Measurements from ENCODE around the gene CITED4.

The CITED4 gene

DNA sequence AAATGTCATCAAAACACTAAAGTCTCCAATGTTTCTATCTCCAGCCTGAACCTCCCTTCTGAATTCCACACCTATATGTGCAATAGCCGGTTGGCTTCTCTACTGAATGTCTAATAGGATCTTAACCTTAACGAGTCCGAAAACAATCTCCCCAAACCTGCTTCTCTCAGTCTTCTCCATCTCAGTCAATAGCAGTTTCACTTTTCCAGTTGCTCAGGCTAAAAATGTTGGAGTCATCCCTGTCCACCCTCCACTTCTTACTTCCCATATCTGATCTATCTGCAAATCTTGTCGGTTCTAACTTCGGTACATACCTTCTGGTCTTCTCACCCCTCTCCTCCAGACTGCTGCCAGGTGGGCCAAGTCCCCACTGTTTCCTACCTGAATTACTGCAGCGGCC lies 25.5 kb upstream of the CITED4 start:
- H3K27ac ChIP-seq (ENCODE audit: low read depth, low read length), result no peak overlapping the region
- no peaks in the 10 kb centered on the region for H3K4me1 ChIP-seq (ENCODE audit: control insufficient read depth in 1 of 2, insufficient read depth in 2 of 2, low read length in 2 of 2)
- H3K9me3 ChIP-seq (ENCODE audit: control insufficient read depth in 1 of 2, low read length in 2 of 2), result no peaks in the 10 kb centered on the region
- no peak overlapping the region for H3K4me3 ChIP-seq (ENCODE audit: low read depth in 1 of 2, low read length in 2 of 2)
- no peak overlapping the region for H3K9ac ChIP-seq (ENCODE audit: low read depth in 1 of 2, low read length in 2 of 2)
- H3K36me3 ChIP-seq (ENCODE audit: control insufficient read depth in 1 of 2, insufficient read depth in 2 of 2, low read length in 2 of 2), result no peaks in the 10 kb centered on the region
- peaks cover 6 to 16% of the 10 kb centered on the region in 2 donors for H3K27me3 ChIP-seq (ENCODE audit: control insufficient read depth in 1 of 2, insufficient read depth in 2 of 2, low read length in 2 of 2)

GRCh38 chr1:40887012-40887378 lies 24.8 kb upstream of the CITED4 start:
- H3K27me3 ChIP-seq (ENCODE audit: control insufficient read depth in 1 of 2, insufficient read depth in 2 of 2, low read length in 2 of 2), result peaks cover 6 to 16% of the 10 kb centered on the region in 2 donors

GRCh38 chr1:40886318-40887011 lies 24.3 kb upstream of the CITED4 start:
- H3K9ac ChIP-seq (ENCODE audit: low read depth in 1 of 2, low read length in 2 of 2), result no peak overlapping the region
- no peaks in the 10 kb centered on the region for H3K9me3 ChIP-seq (ENCODE audit: control insufficient read depth in 1 of 2, low read length in 2 of 2)
- H3K27me3 ChIP-seq (ENCODE audit: control insufficient read depth in 1 of 2, insufficient read depth in 2 of 2, low read length in 2 of 2), result peaks cover 6 to 16% of the 10 kb centered on the region in 2 donors
- H3K4me3 ChIP-seq (ENCODE audit: low read depth in 1 of 2, low read length in 2 of 2), result no peak overlapping the region
- H3K27ac ChIP-seq (ENCODE audit: low read depth, low read length), result no peak overlapping the region
- no peaks in the 10 kb centered on the region for H3K36me3 ChIP-seq (ENCODE audit: control insufficient read depth in 1 of 2, insufficient read depth in 2 of 2, low read length in 2 of 2)
- H3K4me1 ChIP-seq (ENCODE audit: control insufficient read depth in 1 of 2, insufficient read depth in 2 of 2, low read length in 2 of 2), result no peaks in the 10 kb centered on the region

More at GRCh38 chr1:40887012-40887378, 24.8 kb upstream of the CITED4 start:
- no peaks in the 10 kb centered on the region for H3K4me1 ChIP-seq (ENCODE audit: control insufficient read depth in 1 of 2, insufficient read depth in 2 of 2, low read length in 2 of 2)
- H3K27ac ChIP-seq (ENCODE audit: low read depth, low read length), result no peak overlapping the region
- no peak overlapping the region for H3K4me3 ChIP-seq (ENCODE audit: low read depth in 1 of 2, low read length in 2 of 2)
- H3K9me3 ChIP-seq (ENCODE audit: control insufficient read depth in 1 of 2, low read length in 2 of 2), result no peaks in the 10 kb centered on the region
- H3K9ac ChIP-seq (ENCODE audit: low read depth in 1 of 2, low read length in 2 of 2), result no peak overlapping the region
- no peaks in the 10 kb centered on the region for H3K36me3 ChIP-seq (ENCODE audit: control insufficient read depth in 1 of 2, insufficient read depth in 2 of 2, low read length in 2 of 2)

GRCh38 chr1:40884055-40884795 lies 22.1 kb upstream of the CITED4 start:
- no peaks in the 10 kb centered on the region for H3K9me3 ChIP-seq (ENCODE audit: control insufficient read depth in 1 of 2, low read length in 2 of 2)
- no peak overlapping the region for H3K4me3 ChIP-seq (ENCODE audit: low read depth in 1 of 2, low read length in 2 of 2)
- no peak overlapping the region for H3K27ac ChIP-seq (ENCODE audit: low read depth, low read length)
- H3K27me3 ChIP-seq (ENCODE audit: control insufficient read depth in 1 of 2, insufficient read depth in 2 of 2, low read length in 2 of 2), result peaks cover 6 to 19% of the 10 kb centered on the region in 2 donors
- no peaks in the 10 kb centered on the region for H3K4me1 ChIP-seq (ENCODE audit: control insufficient read depth in 1 of 2, insufficient read depth in 2 of 2, low read length in 2 of 2)
- H3K36me3 ChIP-seq (ENCODE audit: control insufficient read depth in 1 of 2, insufficient read depth in 2 of 2, low read length in 2 of 2), result no peaks in the 10 kb centered on the region
- H3K9ac ChIP-seq (ENCODE audit: low read depth in 1 of 2, low read length in 2 of 2), result no peak overlapping the region

DNA sequence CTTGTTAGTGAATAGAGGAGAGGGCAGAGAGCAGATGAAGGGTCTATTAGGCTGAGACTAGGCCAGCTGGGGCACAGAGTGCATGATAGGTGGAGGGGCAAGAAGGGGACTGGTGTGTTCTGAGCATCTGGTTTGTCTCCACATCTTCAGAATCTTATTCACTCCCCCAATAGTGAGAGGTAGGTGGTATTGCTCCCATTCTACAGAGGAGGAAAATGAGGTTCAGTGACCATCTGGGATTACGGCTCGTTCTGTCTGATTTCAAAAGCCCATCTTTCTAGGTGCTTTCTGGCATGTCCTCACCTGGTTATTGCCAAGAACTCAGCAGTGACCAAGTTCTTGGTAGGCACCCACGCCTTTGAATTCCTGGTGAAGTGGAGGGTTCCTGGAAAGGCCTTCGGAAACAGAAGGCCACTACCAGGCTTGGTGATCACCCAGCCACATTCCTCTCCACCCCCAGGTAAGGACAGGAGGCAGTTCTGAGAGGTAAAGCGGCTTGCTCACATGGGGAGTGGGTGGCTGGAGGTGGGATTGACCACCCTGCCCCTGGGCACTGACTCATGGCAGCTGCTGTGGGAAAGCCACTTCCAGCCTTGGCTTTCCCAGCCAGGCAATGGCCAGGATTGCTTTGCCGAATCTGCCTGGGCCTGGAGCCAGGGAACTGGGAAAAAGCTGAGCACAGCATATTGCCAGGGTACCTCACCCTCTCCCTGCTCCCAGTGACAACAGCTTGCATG lies 18.8 kb upstream of the CITED4 start:
- Histone ChIP-seq H3K27ac (ENCODE audit: low read depth, low read length) (no peak overlapping the region), H3K9ac (ENCODE audit: low read depth in 1 of 2, low read length in 2 of 2) (no peak overlapping the region), H3K9me3 (ENCODE audit: control insufficient read depth in 1 of 2, low read length in 2 of 2) (no peaks in the 10 kb centered on the region), H3K36me3 (ENCODE audit: control insufficient read depth in 1 of 2, insufficient read depth in 2 of 2, low read length in 2 of 2) (no peaks in the 10 kb centered on the region), H3K4me1 (ENCODE audit: control insufficient read depth in 1 of 2, insufficient read depth in 2 of 2, low read length in 2 of 2) (no peaks in the 10 kb centered on the region), H3K27me3 (ENCODE audit: control insufficient read depth in 1 of 2, insufficient read depth in 2 of 2, low read length in 2 of 2) (peaks cover 6 to 17% of the 10 kb centered on the region in 2 donors), H3K4me3 (ENCODE audit: low read depth in 1 of 2, low read length in 2 of 2) (no peak overlapping the region)

GRCh38 chr1:40879482-40880175 lies 17.5 kb upstream of the CITED4 start:
- H3K9ac ChIP-seq (ENCODE audit: low read depth in 1 of 2, low read length in 2 of 2), result no peak overlapping the region
- H3K9me3 ChIP-seq (ENCODE audit: control insufficient read depth in 1 of 2, low read length in 2 of 2), result no peaks in the 10 kb centered on the region
- no peak overlapping the region for H3K27ac ChIP-seq (ENCODE audit: low read depth, low read length)
- no peaks in the 10 kb centered on the region for H3K4me1 ChIP-seq (ENCODE audit: control insufficient read depth in 1 of 2, insufficient read depth in 2 of 2, low read length in 2 of 2)
- H3K4me3 ChIP-seq (ENCODE audit: low read depth in 1 of 2, low read length in 2 of 2), result no peak overlapping the region
- H3K27me3 ChIP-seq (ENCODE audit: control insufficient read depth in 1 of 2, insufficient read depth in 2 of 2, low read length in 2 of 2), result peaks cover 3 to 13% of the 10 kb centered on the region in 2 donors
- H3K36me3 ChIP-seq (ENCODE audit: control insufficient read depth in 1 of 2, insufficient read depth in 2 of 2, low read length in 2 of 2), result no peaks in the 10 kb centered on the region

GRCh38 chr1:40878906-40879305 lies 16.7 kb upstream of the CITED4 start:
- H3K27ac ChIP-seq (ENCODE audit: low read depth, low read length), result no peak overlapping the region
- H3K9me3 ChIP-seq (ENCODE audit: control insufficient read depth in 1 of 2, low read length in 2 of 2), result no peaks in the 10 kb centered on the region
- H3K4me3 ChIP-seq (ENCODE audit: low read depth in 1 of 2, low read length in 2 of 2), result no peak overlapping the region
- no peak overlapping the region for H3K9ac ChIP-seq (ENCODE audit: low read depth in 1 of 2, low read length in 2 of 2)
- H3K27me3 ChIP-seq (ENCODE audit: control insufficient read depth in 1 of 2, insufficient read depth in 2 of 2, low read length in 2 of 2), result peaks cover 0 to 9% of the 10 kb centered on the region in 2 donors
- H3K36me3 ChIP-seq (ENCODE audit: control insufficient read depth in 1 of 2, insufficient read depth in 2 of 2, low read length in 2 of 2), result no peaks in the 10 kb centered on the region
- no peaks in the 10 kb centered on the region for H3K4me1 ChIP-seq (ENCODE audit: control insufficient read depth in 1 of 2, insufficient read depth in 2 of 2, low read length in 2 of 2)

DNA sequence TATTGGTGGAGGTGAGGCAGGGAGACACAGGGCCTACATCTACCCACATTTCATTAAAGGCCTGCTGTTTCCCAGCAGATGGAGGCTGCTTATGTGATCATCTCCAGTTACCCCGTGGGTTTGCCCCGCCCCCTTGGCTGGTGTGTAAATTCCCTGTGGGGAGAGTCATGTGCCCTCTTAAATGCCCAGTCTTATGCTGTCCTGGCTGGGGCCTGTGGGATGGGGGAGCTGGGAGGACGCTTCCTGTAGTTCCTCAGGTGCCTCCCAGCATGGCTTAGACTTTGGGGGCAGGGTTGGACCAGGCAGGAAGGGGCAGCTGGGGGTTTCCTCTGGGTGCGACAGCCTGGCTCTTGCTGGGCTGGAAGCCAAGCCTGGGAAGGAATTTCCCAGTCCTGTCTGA lies 15.5 kb upstream of the CITED4 start:
- no peak overlapping the region for H3K9ac ChIP-seq (ENCODE audit: low read depth in 1 of 2, low read length in 2 of 2)
- no peaks in the 10 kb centered on the region for H3K36me3 ChIP-seq (ENCODE audit: control insufficient read depth in 1 of 2, insufficient read depth in 2 of 2, low read length in 2 of 2)

DNA sequence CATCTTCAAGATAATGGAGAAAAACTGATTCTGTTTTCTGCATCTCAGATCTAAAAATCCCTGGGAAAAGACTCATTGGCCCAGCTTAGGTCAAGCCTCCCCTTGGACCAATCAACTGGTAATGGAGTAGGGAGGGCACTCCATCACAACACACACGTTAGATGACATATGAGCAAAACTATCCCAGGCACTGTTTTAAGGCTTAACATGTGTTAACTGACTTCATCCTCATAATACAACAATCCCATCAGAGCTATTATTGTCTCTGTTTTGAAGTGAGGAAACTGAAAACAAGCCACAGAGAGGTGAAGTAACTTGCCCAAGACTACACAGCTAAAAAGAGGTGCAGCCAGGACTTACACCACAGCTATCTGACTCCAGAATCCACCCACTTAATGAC lies 14.7 kb upstream of the CITED4 start:
- Histone ChIP-seq H3K27ac (ENCODE audit: low read depth, low read length) (no peak overlapping the region), H3K27me3 (ENCODE audit: control insufficient read depth in 1 of 2, insufficient read depth in 2 of 2, low read length in 2 of 2) (peaks cover 0 to 3% of the 10 kb centered on the region in 2 donors), H3K9me3 (ENCODE audit: control insufficient read depth in 1 of 2, low read length in 2 of 2) (no peaks in the 10 kb centered on the region), H3K36me3 (ENCODE audit: control insufficient read depth in 1 of 2, insufficient read depth in 2 of 2, low read length in 2 of 2) (no peaks in the 10 kb centered on the region), H3K4me1 (ENCODE audit: control insufficient read depth in 1 of 2, insufficient read depth in 2 of 2, low read length in 2 of 2) (no peaks in the 10 kb centered on the region), H3K4me3 (ENCODE audit: low read depth in 1 of 2, low read length in 2 of 2) (no peak overlapping the region), H3K9ac (ENCODE audit: low read depth in 1 of 2, low read length in 2 of 2) (no peak overlapping the region)

More for the DNA sequence above, 15.5 kb upstream of the CITED4 start:
- H3K9me3 ChIP-seq (ENCODE audit: control insufficient read depth in 1 of 2, low read length in 2 of 2), result no peaks in the 10 kb centered on the region
- H3K27me3 ChIP-seq (ENCODE audit: control insufficient read depth in 1 of 2, insufficient read depth in 2 of 2, low read length in 2 of 2), result peaks cover 0 to 3% of the 10 kb centered on the region in 2 donors
- H3K4me3 ChIP-seq (ENCODE audit: low read depth in 1 of 2, low read length in 2 of 2), result no peak overlapping the region
- no peaks in the 10 kb centered on the region for H3K4me1 ChIP-seq (ENCODE audit: control insufficient read depth in 1 of 2, insufficient read depth in 2 of 2, low read length in 2 of 2)
- H3K27ac ChIP-seq (ENCODE audit: low read depth, low read length), result no peak overlapping the region

DNA sequence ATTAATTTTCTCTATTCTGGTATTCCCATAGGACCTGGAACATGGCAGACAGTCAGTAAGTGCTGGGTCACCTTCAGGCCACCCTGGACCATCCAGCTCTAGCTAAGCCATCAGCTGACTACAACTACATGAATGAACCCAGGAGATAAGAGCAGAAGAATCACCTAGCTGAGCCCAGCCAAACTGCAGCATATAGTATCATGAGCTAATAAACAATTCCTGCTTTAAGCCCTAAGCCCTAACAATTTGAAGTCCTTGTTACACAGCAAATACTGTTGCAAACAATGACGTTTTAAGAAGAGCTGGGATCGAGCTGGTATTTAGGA lies 14.2 kb upstream of the CITED4 start:
- H3K4me1 ChIP-seq (ENCODE audit: control insufficient read depth in 1 of 2, insufficient read depth in 2 of 2, low read length in 2 of 2), result no peaks in the 10 kb centered on the region
- H3K27ac ChIP-seq (ENCODE audit: low read depth, low read length), result no peak overlapping the region
- no peaks in the 10 kb centered on the region for H3K9me3 ChIP-seq (ENCODE audit: control insufficient read depth in 1 of 2, low read length in 2 of 2)
- no peaks in the 10 kb centered on the region for H3K36me3 ChIP-seq (ENCODE audit: control insufficient read depth in 1 of 2, insufficient read depth in 2 of 2, low read length in 2 of 2)
- H3K27me3 ChIP-seq (ENCODE audit: control insufficient read depth in 1 of 2, insufficient read depth in 2 of 2, low read length in 2 of 2), result peaks cover 0 to 3% of the 10 kb centered on the region in 2 donors
- H3K4me3 ChIP-seq (ENCODE audit: low read depth in 1 of 2, low read length in 2 of 2), result no peak overlapping the region
- no peak overlapping the region for H3K9ac ChIP-seq (ENCODE audit: low read depth in 1 of 2, low read length in 2 of 2)
